Subcutaneous adipose tissue (tissue), 4 donors: ENCODE data around the gene COBL. TPM values are rescaled to one million over a fixed set of nuclear protein-coding genes. Genes with fewer than 3 reads are reported as not detected.

Source experiments
- total RNA-seq, 4 donors: library from RNA; depleted of rRNA; stranded (reverse); fragments of >200 nt; gene quantifications; one replicate each; pipeline ENCODE4 v1.1.0, GENCODE V29; 2016
- TF ChIP-seq, protein P1 (sequence below): fragments of 450-650 bp; IDR thresholded peaks from one replicate; pipeline ENCODE4 v1.5.1; 2016; ENCODE audit warnings: low read depth, mild to moderate bottlenecking, control low read depth, antibody characterized with exemption, moderate library complexity

The COBL gene
- total RNA-seq, 4 donors from 2014 or later = 0.51 to 1.8 (median 0.93) TPM

DNA sequence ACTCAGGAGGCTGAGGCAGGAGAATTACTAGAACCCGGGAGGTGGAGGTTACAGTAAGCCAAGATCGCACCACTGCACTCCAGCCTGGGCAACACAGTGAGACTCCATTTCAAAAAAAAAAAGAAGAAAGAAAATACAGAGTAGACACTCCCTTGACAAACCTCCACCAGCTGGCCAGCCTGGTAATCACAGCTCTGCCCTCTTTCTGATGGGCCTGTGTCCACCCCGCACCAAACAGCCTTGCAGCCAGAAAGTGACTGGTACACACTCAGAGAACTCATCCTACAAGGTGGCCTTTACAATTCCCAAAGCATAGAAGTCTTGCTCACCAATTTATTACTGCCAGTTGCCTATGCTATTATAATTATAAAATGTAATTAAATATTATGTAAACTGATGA lies 66.6 kb downstream of the COBL start:
- TF ChIP-seq, protein P1, sequence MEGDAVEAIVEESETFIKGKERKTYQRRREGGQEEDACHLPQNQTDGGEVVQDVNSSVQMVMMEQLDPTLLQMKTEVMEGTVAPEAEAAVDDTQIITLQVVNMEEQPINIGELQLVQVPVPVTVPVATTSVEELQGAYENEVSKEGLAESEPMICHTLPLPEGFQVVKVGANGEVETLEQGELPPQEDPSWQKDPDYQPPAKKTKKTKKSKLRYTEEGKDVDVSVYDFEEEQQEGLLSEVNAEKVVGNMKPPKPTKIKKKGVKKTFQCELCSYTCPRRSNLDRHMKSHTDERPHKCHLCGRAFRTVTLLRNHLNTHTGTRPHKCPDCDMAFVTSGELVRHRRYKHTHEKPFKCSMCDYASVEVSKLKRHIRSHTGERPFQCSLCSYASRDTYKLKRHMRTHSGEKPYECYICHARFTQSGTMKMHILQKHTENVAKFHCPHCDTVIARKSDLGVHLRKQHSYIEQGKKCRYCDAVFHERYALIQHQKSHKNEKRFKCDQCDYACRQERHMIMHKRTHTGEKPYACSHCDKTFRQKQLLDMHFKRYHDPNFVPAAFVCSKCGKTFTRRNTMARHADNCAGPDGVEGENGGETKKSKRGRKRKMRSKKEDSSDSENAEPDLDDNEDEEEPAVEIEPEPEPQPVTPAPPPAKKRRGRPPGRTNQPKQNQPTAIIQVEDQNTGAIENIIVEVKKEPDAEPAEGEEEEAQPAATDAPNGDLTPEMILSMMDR = no peak

DNA sequence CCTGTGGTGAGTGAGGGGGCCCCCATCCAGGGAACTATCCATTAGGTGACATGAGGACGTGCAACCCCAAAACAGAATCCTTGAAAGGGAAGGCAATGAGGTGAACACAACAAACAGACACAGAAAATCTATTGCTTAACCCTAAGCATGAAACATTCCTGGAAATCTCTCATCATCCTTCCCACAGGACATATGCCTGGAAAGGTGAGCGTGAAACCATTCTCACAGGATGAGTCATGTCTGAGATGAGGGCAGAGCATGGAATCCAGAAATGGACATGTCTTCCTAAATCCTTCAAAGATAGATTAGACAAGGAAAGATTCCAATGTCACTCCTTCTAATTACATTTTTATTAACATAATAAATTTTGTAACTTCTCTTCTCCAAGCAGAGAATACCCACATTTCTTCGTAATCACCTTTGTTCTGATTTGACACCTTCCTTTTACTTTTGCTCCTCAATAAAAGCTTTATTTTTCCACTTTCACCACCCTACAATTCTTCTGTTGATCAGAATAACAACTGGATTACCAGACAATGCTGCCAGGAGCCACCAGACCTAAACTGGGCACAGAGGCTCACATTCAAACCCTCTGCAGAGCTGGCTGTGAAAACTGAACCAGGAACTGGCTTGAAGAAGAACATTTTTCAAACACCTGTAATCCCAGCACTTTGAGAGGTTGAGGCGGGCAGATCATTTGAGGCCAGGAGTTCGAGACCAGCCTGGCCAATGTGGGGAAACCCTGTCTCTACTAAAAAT lies 67.2 kb downstream of the COBL start:
- TF ChIP-seq, protein P1 = no peak

DNA sequence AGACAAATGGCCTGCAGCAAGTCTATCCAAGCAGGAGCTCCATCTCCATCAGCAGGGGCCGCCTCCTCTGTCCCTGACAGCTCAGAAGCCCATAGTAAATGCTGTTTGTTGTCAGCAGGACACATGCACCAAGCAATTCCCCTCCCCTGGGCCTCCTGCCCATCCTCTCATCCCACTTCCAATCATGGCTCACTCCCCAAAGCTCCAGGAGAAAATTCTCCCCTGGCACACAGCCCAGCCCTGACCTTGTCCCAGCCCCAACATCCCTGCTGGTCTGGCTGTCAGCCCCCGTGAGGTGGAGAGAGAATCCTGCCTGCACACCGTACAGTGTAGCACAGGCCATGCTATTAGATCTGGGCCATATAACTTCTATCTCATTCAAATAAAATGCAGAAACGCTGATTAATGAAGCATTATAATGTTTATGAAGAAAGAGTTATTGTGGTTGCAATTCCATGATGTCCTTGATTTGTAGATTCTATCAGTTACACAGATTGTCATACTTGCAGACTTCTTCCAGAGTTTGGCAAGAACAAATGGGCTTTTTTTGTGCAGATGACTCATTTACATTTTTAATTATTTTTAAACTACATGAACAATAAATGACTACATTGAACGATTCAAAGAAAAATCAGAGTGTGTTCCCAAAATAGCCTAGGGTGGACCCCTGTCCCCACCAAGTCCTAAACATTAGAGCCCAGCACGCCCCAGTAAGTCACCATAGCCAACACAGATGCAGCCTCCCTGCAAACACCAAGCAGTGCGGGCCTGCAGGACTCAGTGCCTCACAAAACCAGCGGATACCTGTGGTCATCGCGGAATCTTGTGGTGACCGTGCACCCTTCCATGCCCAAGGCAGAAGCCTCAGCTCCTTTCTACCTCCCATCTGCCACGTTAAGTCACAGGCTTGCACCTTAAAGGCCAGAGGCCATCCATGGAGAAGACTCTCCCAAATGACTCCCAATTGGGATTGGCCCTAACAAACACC lies 70.1 kb downstream of the COBL start:
- TF ChIP-seq, protein P1 = no peak

DNA sequence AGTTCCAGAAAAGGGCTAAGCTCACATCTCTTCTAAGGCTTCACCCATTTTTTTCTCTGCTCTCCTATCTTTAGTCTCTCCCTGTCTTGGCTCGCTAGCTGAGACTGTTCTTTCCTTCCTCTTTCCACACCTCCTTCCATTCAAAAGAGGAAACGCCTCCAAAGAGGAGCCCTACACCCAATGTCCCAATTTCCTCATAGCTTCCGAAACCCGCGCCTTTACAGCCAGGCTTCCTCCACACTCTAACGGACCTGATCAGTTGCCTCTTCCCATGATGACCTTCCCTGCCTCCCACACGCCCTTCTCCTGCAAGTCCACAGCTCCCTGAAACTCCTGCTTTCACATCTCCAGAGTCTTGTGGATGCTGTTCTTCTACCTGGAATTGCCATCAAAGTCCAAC lies 71.7 kb downstream of the COBL start:
- TF ChIP-seq, protein P1 = no peak

DNA sequence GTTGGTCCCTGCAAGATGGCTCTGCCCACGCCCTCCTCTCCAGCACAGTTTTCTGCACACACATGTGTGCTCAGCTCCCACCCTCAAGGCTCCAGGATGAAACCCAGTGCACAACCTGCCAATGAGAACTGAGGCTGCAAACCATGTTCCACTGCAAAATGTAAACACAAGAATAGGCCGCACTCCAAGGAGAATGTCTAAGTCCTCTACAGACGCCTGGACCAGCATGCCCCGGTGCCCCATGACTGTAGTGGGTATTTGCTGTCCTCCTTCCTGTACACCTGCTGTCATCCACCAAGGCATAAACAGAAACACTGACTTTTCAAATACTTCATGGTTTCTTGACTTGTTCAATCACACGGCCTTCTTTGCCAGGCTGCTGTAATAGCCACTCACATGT lies 72.6 kb downstream of the COBL start:
- TF ChIP-seq, protein P1 = no peak

DNA sequence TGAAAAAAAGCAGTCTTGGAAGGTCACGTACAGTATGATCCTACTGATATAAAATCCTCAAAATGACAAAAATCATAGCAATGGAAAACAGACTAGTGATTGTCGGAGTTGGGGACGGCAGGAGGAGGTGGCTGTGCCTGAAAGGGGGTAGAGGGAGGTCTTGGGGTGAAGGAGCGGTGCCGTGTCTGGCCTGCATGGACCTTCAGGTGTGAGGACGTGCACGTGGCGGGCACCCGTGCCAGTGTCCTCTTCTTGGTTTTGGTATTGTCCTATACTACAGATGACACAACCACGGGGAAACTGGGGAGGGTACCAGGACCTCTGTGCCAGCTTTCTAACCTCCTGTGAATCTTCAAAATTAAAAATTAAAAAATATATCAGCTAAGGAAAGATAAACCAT lies 73.0 kb downstream of the COBL start:
- TF ChIP-seq, protein P1 = no peak
